Measurements from ENCODE around the gene SEBOX. TPM values are rescaled to one million over a fixed set of nuclear protein-coding genes. Genes with fewer than 3 reads are reported as not detected.

Gene SEBOX
- total and polyA plus RNA-seq, 7 donors, result not detected

DNA sequence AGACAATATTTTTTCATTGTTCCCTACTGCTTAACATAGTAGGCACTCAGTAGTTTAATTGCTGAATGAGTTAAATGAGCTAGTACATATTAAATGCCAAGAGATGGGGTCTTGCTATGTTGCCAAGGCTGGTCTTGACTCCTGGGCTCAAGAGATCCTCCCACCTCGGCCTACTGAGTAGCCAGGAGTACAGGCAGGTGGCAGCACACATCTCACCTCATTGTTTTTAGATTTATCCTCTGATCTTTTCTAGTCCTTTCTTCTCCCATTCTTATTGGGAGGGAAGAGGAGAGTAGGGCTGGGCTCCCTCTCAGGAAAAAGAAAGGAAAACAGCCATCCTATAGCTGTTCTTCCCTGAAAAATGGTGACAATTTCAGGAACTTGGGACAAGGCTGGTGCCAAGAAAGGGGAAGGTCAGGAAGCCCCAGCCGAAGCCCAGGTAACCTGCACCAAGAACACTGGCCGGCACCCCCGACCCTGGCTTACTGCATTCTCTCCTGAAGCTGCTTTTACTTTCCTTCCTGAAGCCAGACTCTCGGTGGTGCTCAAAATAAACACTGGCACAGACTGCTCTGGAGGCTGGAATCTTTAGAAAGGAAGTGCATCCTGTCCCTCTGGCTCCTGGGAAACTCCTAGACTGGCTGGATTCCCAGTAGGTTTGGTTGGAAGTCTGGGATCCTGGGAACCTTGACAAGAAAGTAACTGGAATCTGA lies 26.8 kb downstream of the SEBOX start:
- Histone ChIP-seq H3K27me3 (no peaks in the 10 kb centered on the region), H3K4me3 (no peak overlapping the region), H3K9me3 (no peaks in the 10 kb centered on the region), H3K4me1 (peaks cover 0 to 45% (median 37%) of the 10 kb centered on the region in 4 donors), H3K27ac (peak overlapping the region in 3 of 4 donors; percentile 8 to 38 (median 29)), H3K36me3 (peaks cover 25 to 40% (median 34%) of the 10 kb centered on the region in 4 donors)
- TF ChIP-seq, protein P1, sequence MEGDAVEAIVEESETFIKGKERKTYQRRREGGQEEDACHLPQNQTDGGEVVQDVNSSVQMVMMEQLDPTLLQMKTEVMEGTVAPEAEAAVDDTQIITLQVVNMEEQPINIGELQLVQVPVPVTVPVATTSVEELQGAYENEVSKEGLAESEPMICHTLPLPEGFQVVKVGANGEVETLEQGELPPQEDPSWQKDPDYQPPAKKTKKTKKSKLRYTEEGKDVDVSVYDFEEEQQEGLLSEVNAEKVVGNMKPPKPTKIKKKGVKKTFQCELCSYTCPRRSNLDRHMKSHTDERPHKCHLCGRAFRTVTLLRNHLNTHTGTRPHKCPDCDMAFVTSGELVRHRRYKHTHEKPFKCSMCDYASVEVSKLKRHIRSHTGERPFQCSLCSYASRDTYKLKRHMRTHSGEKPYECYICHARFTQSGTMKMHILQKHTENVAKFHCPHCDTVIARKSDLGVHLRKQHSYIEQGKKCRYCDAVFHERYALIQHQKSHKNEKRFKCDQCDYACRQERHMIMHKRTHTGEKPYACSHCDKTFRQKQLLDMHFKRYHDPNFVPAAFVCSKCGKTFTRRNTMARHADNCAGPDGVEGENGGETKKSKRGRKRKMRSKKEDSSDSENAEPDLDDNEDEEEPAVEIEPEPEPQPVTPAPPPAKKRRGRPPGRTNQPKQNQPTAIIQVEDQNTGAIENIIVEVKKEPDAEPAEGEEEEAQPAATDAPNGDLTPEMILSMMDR (IDR thresholded peaks at IDR 0.05), result no peak
- TF ChIP-seq EP300 (IDR thresholded peaks at IDR 0.05) (no peak), POLR2AphosphoS5 (IDR thresholded peaks at IDR 0.05) (no peak), POLR2A (IDR thresholded peaks at IDR 0.05) (no peak)
- no peak for DNase-seq
- intact Hi-C loops (cut with DNase I), result loop anchor here (5.0 kb wide), 1 partner anchor 614 kb away; the partner anchor contains the start of gene PHF12
- WGBS, 2 donors, result 79 to 80% methylated on average over 5 of the region's 5 CpGs

DNA sequence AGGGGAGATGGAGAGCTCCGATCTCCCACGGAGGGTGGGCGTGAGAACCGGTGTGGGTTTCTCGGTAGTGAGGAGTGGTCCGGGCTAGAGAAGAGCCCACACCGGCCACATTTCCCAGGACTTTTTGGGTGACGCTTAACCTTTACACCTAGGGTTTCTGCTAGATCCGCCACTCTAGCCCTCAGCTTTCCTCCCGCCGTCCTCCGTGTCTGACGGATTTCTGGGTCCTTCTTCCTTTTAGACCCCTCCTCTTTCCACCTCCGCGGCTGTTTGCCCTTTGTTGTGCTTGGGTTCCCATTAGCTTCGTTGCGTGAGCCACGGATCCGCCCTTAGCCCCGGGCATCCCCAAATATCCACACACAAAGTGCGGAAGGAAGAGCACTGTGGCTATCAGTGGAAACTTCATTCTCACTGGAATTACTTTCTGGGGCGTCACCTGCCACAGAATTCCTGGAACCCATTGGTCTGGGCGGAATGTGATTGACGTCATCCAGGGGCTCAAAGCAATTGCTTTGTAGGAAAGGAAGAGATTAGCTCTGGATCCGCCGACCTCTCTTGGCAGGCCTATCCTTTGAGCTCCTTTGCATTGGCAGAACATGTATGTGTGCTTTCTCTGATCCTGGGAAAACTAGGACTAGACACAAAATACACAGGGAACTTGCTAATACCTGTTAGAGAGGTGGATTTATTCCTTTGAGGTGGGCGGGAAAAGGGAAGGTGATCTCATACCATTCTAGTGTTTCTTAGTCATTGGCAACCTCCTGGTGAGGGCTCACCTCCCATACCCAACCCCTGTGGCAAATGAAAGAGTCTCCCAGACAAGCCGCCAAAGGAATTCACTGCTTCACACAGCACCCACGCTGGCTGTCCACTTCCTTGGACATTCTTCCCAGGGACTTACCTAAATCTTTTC lies 28.8 kb downstream of the SEBOX start:
- intact Hi-C loops (cut with DNase I), result loop anchor here (1.0 to 5.0 kb wide), 3 partner anchors 17 to 616 kb away; partner anchors contain the start of genes PHF12, POLDIP2 and TMEM97
- Histone ChIP-seq H3K27ac (peak overlapping the region; percentile 93 to 95 (median 94)), H3K36me3 (peaks cover 16 to 29% (median 26%) of the 10 kb centered on the region in 4 donors), H3K4me3 (peak overlapping the region; percentile 72 to 99 (median 81)), H3K4me1 (peaks cover 0 to 48% (median 41%) of the 10 kb centered on the region in 4 donors), H3K27me3 (no peaks in the 10 kb centered on the region), H3K9me3 (no peaks in the 10 kb centered on the region)
- 5 to 9% methylated on average over 29 of the region's 29 CpGs for WGBS, 2 donors
- TF ChIP-seq, protein P1 (IDR thresholded peaks at IDR 0.05), result no peak
- peak in 1 of 4 donors; percentile 53 for TF ChIP-seq POLR2AphosphoS5 (IDR thresholded peaks at IDR 0.05)
- DNase-seq, result peak; percentile 71

GRCh38 chr17:28335201-28335958 lies 29.6 kb downstream of the SEBOX start, which contains the start of the genes IFT20 and TNFAIP1:
IFT20 (minus strand) TSS chr17:28335472; CDS start chr17:28331985, 3,487 bp downstream.
TNFAIP1 (plus strand) TSS chr17:28335761; CDS start chr17:28339522, 3,761 bp downstream.
- Histone ChIP-seq H3K4me1 (peaks cover 0 to 48% (median 41%) of the 10 kb centered on the region in 4 donors), H3K36me3 (peaks cover 15 to 29% (median 26%) of the 10 kb centered on the region in 4 donors), H3K9me3 (no peaks in the 10 kb centered on the region), H3K4me3 (peak within 1 kb of the TSS; percentile 72 to 99 (median 81)), H3K27me3 (no peaks in the 10 kb centered on the region), H3K27ac (peak within 1 kb of the TSS; percentile 93 to 95 (median 94))
- intact Hi-C loops (cut with DNase I), result loop anchor here (1.0 to 5.0 kb wide), 3 partner anchors 17 to 617 kb away; partner anchors contain the start of genes PHF12, POLDIP2 and TMEM97
- TF ChIP-seq, protein P1 (IDR thresholded peaks at IDR 0.05), result no peak
- TF ChIP-seq POLR2A (IDR thresholded peaks at IDR 0.05) (peak; percentile 85 to 92), POLR2AphosphoS5 (IDR thresholded peaks at IDR 0.05) (peak; percentile 95 to 97 (median 96)), EP300 (IDR thresholded peaks at IDR 0.05) (peak in 1 of 4 donors; percentile 66)
- WGBS, 2 donors, result 0 to 1% methylated on average over 62 of the region's 62 CpGs
- DNase-seq, result peak; percentile 100

DNA sequence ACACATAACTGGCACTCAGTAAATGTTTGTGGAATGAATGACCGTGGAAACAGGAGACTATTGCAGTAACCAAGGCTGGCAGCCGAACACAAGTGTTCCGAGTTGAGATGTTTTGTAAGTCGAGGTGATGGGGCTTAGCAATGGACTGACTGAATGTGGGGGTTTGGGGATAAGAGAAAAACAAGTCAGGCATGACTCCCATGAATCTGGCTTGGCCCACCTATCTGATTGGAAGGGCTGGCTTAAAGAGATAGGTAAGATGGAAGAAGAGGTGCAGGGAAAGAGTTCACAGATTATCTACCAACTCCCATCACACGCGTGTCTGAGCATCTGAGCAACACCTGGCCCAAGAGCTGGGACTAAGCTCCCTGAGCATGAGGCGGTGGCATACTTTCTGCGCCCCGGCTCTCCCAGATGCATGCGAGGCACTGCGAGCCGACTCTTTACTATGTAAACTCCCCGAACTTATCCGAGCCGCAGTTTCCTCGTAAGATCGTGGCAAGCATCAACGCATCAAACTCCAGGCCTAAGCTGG lies 30.3 kb downstream of the SEBOX start:
- peak; percentile 47 for DNase-seq
- Histone ChIP-seq H3K9me3 (no peaks in the 10 kb centered on the region), H3K4me3 (peak overlapping the region; percentile 72 to 99 (median 81)), H3K4me1 (peaks cover 0 to 48% (median 41%) of the 10 kb centered on the region in 4 donors), H3K27ac (peak overlapping the region; percentile 85 to 95 (median 93)), H3K36me3 (peaks cover 12 to 29% (median 23%) of the 10 kb centered on the region in 4 donors), H3K27me3 (no peaks in the 10 kb centered on the region)
- WGBS, 2 donors, result 6 to 11% methylated on average over 18 of the region's 18 CpGs
- TF ChIP-seq, protein P1 (IDR thresholded peaks at IDR 0.05), result no peak
- TF ChIP-seq POLR2A (IDR thresholded peaks at IDR 0.05), result no peak
- no peak for TF ChIP-seq POLR2AphosphoS5 (IDR thresholded peaks at IDR 0.05)
- no peak for TF ChIP-seq EP300 (IDR thresholded peaks at IDR 0.05)
- intact Hi-C loops (cut with DNase I), result loop anchor here (1.0 to 5.0 kb wide), 3 partner anchors 16 to 618 kb away; partner anchors contain the start of genes PHF12, POLDIP2 and TMEM97
